Measurements from ENCODE around the gene NUP62. TPM values are rescaled to one million over a fixed set of nuclear protein-coding genes. Genes with fewer than 3 reads are reported as not detected.

The NUP62 gene
- total RNA-seq, 1 donor from 2014 or later = 39.3 TPM

- Histone ChIP-seq H3K27me3 (no peaks in the 10 kb centered on the region), H3K9me3 (no peaks in the 10 kb centered on the region), H3K27ac (no peak overlapping the region), H3K4me3 (no peak overlapping the region), H3K36me3 (peaks cover 55% of the 10 kb centered on the region), H3K4me1 (peaks cover 19% of the 10 kb centered on the region)
- DNase-seq (no peak), ATAC-seq (no peak)
- intact Hi-C loops (cut with DNase I) = no loop called here
- no peak for TF ChIP-seq CTCF (IDR thresholded peaks at IDR 0.05)
Observed at GRCh38 chr19:49863254-49863934, 65.9 kb downstream of the NUP62 start.

- intact Hi-C loops (cut with DNase I) = no loop called here
- no peak overlapping the region for H3K27ac ChIP-seq
- H3K4me1 ChIP-seq = peaks cover 13% of the 10 kb centered on the region
- ATAC-seq (no peak), DNase-seq (peak; percentile 70)
- H3K4me3 ChIP-seq = no peak overlapping the region
- no peaks in the 10 kb centered on the region for H3K27me3 ChIP-seq
- H3K36me3 ChIP-seq = peaks cover 63% of the 10 kb centered on the region
- no peak for TF ChIP-seq CTCF (IDR thresholded peaks at IDR 0.05)
- no peaks in the 10 kb centered on the region for H3K9me3 ChIP-seq
Observed at GRCh38 chr19:49862391-49863253, 66.7 kb downstream of the NUP62 start.

- H3K27me3 ChIP-seq = no peaks in the 10 kb centered on the region
- intact Hi-C loops (cut with DNase I) = no loop called here
- no peaks in the 10 kb centered on the region for H3K9me3 ChIP-seq
- peaks cover 13% of the 10 kb centered on the region for H3K4me1 ChIP-seq
- H3K36me3 ChIP-seq = peaks cover 71% of the 10 kb centered on the region
- no peak overlapping the region for H3K4me3 ChIP-seq
- ATAC-seq (no peak), DNase-seq (no peak)
- TF ChIP-seq CTCF (IDR thresholded peaks at IDR 0.05) = no peak
- no peak overlapping the region for H3K27ac ChIP-seq
Observed at GRCh38 chr19:49861541-49862378, 67.5 kb downstream of the NUP62 start.

GRCh38 chr19:49861107-49861506 is 68.2 kb downstream of the NUP62 start:
- Histone ChIP-seq H3K27me3 (no peaks in the 10 kb centered on the region), H3K4me3 (no peak overlapping the region), H3K36me3 (peaks cover 72% of the 10 kb centered on the region), H3K4me1 (peaks cover 7% of the 10 kb centered on the region), H3K9me3 (no peaks in the 10 kb centered on the region), H3K27ac (no peak overlapping the region)
- intact Hi-C loops (cut with DNase I) = no loop called here
- DNase-seq = peak; percentile 72
- ATAC-seq = no peak
- TF ChIP-seq CTCF (IDR thresholded peaks at IDR 0.05) = no peak

- intact Hi-C loops (cut with DNase I) = no loop called here
- no peak for ATAC-seq
- H3K36me3 ChIP-seq = peaks cover 72% of the 10 kb centered on the region
- no peaks in the 10 kb centered on the region for H3K9me3 ChIP-seq
- H3K27ac ChIP-seq = no peak overlapping the region
- no peaks in the 10 kb centered on the region for H3K27me3 ChIP-seq
- no peak overlapping the region for H3K4me3 ChIP-seq
- peaks cover under 1% of the 10 kb centered on the region for H3K4me1 ChIP-seq
- DNase-seq = no peak
- TF ChIP-seq CTCF (IDR thresholded peaks at IDR 0.05) = no peak
Observed at GRCh38 chr19:49860336-49861102, 68.8 kb downstream of the NUP62 start.
